GM18508 (cell line): ENCODE measurements around the gene SLC6A13.

Experiments used
- ATAC-seq: cut with Tn5 transposase; IDR thresholded peaks from one replicate; pipeline ENCODE4 v1.9.1; 2021; ENCODE audit warnings: moderate number of reproducible peaks; ENCODE audit not compliant: insufficient read depth, unreplicated experiment

Gene SLC6A13

GRCh38 chr12:267581-268482 lies 5.2 kb upstream of the SLC6A13 start:
- ATAC-seq = no peak

GRCh38 chr12:265096-265495 lies 2.5 kb upstream of the SLC6A13 start:
- ATAC-seq = no peak

- ATAC-seq = no peak
These were observed 1.6 kb upstream of the SLC6A13 start for GRCh38 chr12:264269-264668.

- no peak for ATAC-seq
These were observed 938 bp upstream of the SLC6A13 start for GRCh38 chr12:263574-263973.

GRCh38 chr12:262113-262512 lies 523 bp downstream of the SLC6A13 start:
- no peak for ATAC-seq

- ATAC-seq = no peak
These were observed 4.9 kb downstream of the SLC6A13 start for GRCh38 chr12:257521-258321.

- ATAC-seq = no peak
These were observed 5.7 kb downstream of the SLC6A13 start for GRCh38 chr12:256958-257357.

- ATAC-seq = no peak
These were observed 6.4 kb downstream of the SLC6A13 start for GRCh38 chr12:256225-256624.

- ATAC-seq = no peak
These were observed 7.7 kb downstream of the SLC6A13 start for GRCh38 chr12:254912-255311.

- no peak for ATAC-seq
These were observed 8.6 kb downstream of the SLC6A13 start for GRCh38 chr12:254039-254438.

GRCh38 chr12:253116-253831 lies 9.4 kb downstream of the SLC6A13 start:
- ATAC-seq = no peak

GRCh38 chr12:252636-253035 lies 10.0 kb downstream of the SLC6A13 start:
- ATAC-seq = no peak

- no peak for ATAC-seq
These were observed 15.4 kb downstream of the SLC6A13 start for GRCh38 chr12:247271-247670.

- ATAC-seq = no peak
These were observed 19.3 kb downstream of the SLC6A13 start for GRCh38 chr12:243381-243780.

- ATAC-seq = no peak
These were observed 20.1 kb downstream of the SLC6A13 start for GRCh38 chr12:242496-242895.

- ATAC-seq = no peak
These were observed 21.4 kb downstream of the SLC6A13 start for GRCh38 chr12:241266-241665.

GRCh38 chr12:240566-240965 lies 22.1 kb downstream of the SLC6A13 start:
- ATAC-seq = no peak

- no peak for ATAC-seq
These were observed 23.8 kb downstream of the SLC6A13 start for GRCh38 chr12:238736-239398.

GRCh38 chr12:238116-238515 lies 24.5 kb downstream of the SLC6A13 start:
- ATAC-seq = no peak
